Cardiac fibroblast (primary cell): ENCODE data around the gene CDH23.

Source experiments
- DNase-seq, 2 donors: peaks; one replicate each; pipeline versions ENCODE4 v3.0.0 to v3.0.0-alpha.2; 2010; ENCODE audit warnings: low read depth in 2 of 2
- H3K4me3 ChIP-seq, 2 donors: replicated peaks in 1 of 2; 1 replicate in 1 of 2; 2 replicates in 1 of 2; pipeline ENCODE4 v1.5.1; 2011; ENCODE audit warnings: low read depth in 2 of 2, low read length in 2 of 2, mild to moderate bottlenecking in 2 of 2, moderate library complexity in 1 of 2
- TF ChIP-seq, protein P1 (sequence below): IDR thresholded peaks from one replicate; pipeline ENCODE4 v1.5.1; 2011; ENCODE audit warnings: low read depth, mild to moderate bottlenecking, low read length, inconsistent platforms

The CDH23 gene

GRCh38 chr10:71842856-71843686 lies 446.4 kb downstream of the CDH23 start:
- no peak overlapping the region for H3K4me3 ChIP-seq
- DNase-seq: no peak
- TF ChIP-seq, protein P1, sequence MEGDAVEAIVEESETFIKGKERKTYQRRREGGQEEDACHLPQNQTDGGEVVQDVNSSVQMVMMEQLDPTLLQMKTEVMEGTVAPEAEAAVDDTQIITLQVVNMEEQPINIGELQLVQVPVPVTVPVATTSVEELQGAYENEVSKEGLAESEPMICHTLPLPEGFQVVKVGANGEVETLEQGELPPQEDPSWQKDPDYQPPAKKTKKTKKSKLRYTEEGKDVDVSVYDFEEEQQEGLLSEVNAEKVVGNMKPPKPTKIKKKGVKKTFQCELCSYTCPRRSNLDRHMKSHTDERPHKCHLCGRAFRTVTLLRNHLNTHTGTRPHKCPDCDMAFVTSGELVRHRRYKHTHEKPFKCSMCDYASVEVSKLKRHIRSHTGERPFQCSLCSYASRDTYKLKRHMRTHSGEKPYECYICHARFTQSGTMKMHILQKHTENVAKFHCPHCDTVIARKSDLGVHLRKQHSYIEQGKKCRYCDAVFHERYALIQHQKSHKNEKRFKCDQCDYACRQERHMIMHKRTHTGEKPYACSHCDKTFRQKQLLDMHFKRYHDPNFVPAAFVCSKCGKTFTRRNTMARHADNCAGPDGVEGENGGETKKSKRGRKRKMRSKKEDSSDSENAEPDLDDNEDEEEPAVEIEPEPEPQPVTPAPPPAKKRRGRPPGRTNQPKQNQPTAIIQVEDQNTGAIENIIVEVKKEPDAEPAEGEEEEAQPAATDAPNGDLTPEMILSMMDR: no peak

DNA sequence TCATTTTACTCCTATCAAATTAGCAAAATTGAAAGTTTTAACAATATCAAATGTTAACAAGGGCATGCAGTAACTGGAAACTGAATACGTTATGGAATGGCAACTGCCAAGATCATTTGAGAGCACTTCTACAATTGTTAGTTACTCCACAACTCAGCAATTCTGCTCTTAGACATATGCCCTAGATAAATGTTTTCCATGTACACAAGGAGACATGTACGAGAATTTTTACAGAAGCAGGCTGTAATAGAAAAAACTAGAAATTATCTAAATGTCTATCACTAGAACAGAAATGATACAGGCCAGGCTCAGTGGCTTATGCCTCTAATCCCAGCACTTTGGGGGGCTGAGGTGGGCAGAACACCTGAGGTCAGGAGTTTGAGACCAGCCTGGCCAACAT lies 447.4 kb downstream of the CDH23 start:
- DNase-seq: no peak

DNA sequence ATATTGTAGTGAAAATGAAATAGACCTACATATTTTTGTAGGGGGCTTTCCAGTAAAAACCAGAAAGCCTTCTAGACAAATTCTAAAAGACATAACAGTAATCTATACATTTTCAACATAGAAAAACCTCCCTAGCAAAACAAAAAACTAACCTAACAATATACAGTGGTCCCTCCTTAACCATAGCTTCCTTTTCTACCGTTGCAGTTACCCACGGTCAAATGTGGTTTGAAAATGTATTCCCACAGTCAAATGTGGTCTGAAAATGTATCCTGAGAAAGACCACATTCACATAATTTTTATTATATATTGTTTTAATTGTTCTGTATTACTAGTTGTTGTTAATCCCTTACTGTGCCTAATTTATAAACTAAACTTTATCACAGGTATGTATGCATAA lies 448.0 kb downstream of the CDH23 start:
- no peak for DNase-seq
- TF ChIP-seq, protein P1: no peak
- no peak overlapping the region for H3K4me3 ChIP-seq

More for the DNA sequence above, 447.4 kb downstream of the CDH23 start:
- no peak overlapping the region for H3K4me3 ChIP-seq
- TF ChIP-seq, protein P1: no peak

GRCh38 chr10:71845410-71846405 lies 449.0 kb downstream of the CDH23 start:
- H3K4me3 ChIP-seq: no peak overlapping the region
- peak in 1 of 2 donors; percentile 62 for DNase-seq
- TF ChIP-seq, protein P1: no peak

DNA sequence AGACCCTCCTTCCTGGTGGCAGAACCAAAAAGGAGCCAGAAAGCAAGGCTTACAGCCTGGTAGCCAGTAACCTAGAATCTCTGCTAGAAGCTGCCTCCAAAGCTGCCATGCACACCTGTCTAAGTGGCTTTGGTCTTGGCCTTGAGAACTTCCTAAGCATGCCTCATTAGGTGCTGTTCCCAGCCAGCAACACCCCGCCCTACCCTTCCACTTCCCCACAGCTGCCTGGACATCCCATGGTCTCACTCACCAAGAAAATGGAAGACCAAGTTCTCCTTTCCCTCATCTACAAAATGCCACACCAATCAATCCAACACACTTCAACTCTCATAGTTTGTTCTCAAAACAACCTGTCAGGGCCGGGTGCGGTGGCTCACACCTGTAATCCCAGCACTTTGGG lies 450.1 kb downstream of the CDH23 start:
- no peak overlapping the region for H3K4me3 ChIP-seq
- TF ChIP-seq, protein P1: no peak
- no peak for DNase-seq

DNA sequence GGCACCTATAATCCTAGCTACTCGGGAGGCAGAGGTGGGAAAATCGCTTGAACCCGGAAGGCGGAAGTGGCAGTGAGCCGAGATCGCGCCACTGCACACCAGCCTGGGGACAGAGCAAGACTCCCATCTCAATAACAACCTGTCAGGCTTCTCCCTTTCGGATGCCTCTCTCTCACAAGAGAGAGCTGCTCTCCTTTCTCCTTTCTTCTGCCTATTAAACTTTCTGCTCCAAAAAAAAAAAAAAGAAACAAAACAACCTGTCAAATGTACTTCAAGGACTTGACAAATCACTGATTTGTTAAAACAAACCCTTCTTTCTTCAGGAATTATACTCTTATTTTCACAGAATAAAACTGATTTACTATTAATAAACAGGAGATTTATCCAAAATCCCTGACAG lies 450.7 kb downstream of the CDH23 start:
- H3K4me3 ChIP-seq: no peak overlapping the region
- no peak for DNase-seq
- TF ChIP-seq, protein P1: no peak
